HCT116 (cell line): Measurements from ENCODE around the gene SFXN5. TPM values are rescaled to one million over a fixed set of nuclear protein-coding genes. Genes with fewer than 3 reads are reported as not detected.

Source experiments
- ATAC-seq: fragments of 200-7000 bp; cut with Tn5 transposase; 2 replicates; pipeline ENCODE4 v1.9.1; 2020; ENCODE audit warnings: mild to moderate bottlenecking, moderate library complexity
- BruUV-seq: library from RNA; stranded (reverse); fragments of 400-500 nt; replicated peaks from 2 replicates; lab custom pipeline; 2021; lab: Mats Ljungman, UMichigan
- CTCF ChIA-PET: fragments of 300-600 bp; sonication (Branson Sonifier 250); formaldehyde crosslinking; loops from one replicate; lab custom pipeline; 2021; ENCODE audit warnings: antibody characterized with exemption; lab: Charles Lee
- POLR2A ChIA-PET: fragments of 300-600, 350-600 bp; sonication (Branson Sonifier 250); formaldehyde crosslinking; loops from one replicate; lab custom pipeline; 2021; ENCODE audit warnings: antibody characterized with exemption; lab: Charles Lee
- RAD21 ChIA-PET, 2 experiments: fragments of 300-600 bp; sonication (Branson Sonifier 250); formaldehyde crosslinking; loops; one replicate each; lab custom pipeline; 2023; ENCODE audit warnings: low total read pairs in 2 of 2; ENCODE audit not compliant: uncharacterized antibody in 2 of 2, unreplicated experiment in 2 of 2, low non-redundant PET in 1 of 2; lab: Charles Lee
- DNase-seq: peaks from one replicate; pipeline ENCODE4 v3.0.0-alpha.2; 2010; ENCODE audit warnings: low read depth, low spot score
- H2AFZ ChIP-seq: fragments of 200-600 bp; shearing (Covaris generic), sonication (generic); 2 replicates; pipeline ENCODE4 v1.6.1; 2017; ENCODE audit warnings: low read depth, mixed run types, mixed read lengths, antibody characterized with exemption, low read length; ENCODE audit not compliant: poor library complexity, severe bottlenecking
- H3K27ac ChIP-seq: 2 replicates; pipeline ENCODE4 v1.5.1; 2012; ENCODE audit warnings: low read depth, low read length
- H3K27me3 ChIP-seq: fragments of 200-600 bp; sonication (generic); 2 replicates; pipeline ENCODE4 v1.6.1; 2016; ENCODE audit warnings: mixed run types, low read length, mixed read lengths; ENCODE audit not compliant: insufficient read depth
- H3K36me3 ChIP-seq, 2 experiments: fragments of 200-500 bp in 1 of 2; fragments of 200-600 bp in 1 of 2; sonication (Bioruptor generic) in 1 of 2; sonication (generic) in 1 of 2; 2 replicates each; pipeline versions ENCODE4 v1.5.1 to v1.6.1; 2014 to 2016; ENCODE audit warnings: low read length in 2 of 2, inconsistent platforms in 1 of 2, mixed read lengths in 1 of 2, mixed run types in 1 of 2; ENCODE audit not compliant: insufficient read depth in 2 of 2, control insufficient read depth in 1 of 2
- H3K4me1 ChIP-seq, 2 experiments: fragments of 200-600 bp in 1 of 2; sonication (generic) in 1 of 2; 2 replicates each; pipeline versions ENCODE4 v1.5.1 to v1.6.1; 2012 to 2017; ENCODE audit warnings: low read length in 2 of 2, inconsistent platforms in 1 of 2, mild to moderate bottlenecking in 1 of 2, mixed read lengths in 1 of 2, mixed run types in 1 of 2, moderate library complexity in 1 of 2; ENCODE audit not compliant: insufficient read depth in 2 of 2, control insufficient read depth in 1 of 2
- H3K4me2 ChIP-seq: fragments of 200-600 bp; sonication (generic); 2 replicates; pipeline ENCODE4 v1.6.1; 2017; ENCODE audit warnings: mixed run types, low read length, mixed read lengths
- H3K4me3 ChIP-seq, 2 experiments: fragments of 200-600 bp in 1 of 2; sonication (generic) in 1 of 2; replicated peaks in 1 of 2; 2 replicates each; pipeline ENCODE4 v1.5.1; 2011 to 2016; ENCODE audit warnings: low read length in 2 of 2, control low read depth in 1 of 2, low read depth in 1 of 2, mild to moderate bottlenecking in 1 of 2, mixed read lengths in 1 of 2, mixed run types in 1 of 2
- H3K79me2 ChIP-seq: fragments of 200-600 bp; sonication (generic); 2 replicates; pipeline ENCODE4 v1.6.1; 2017; ENCODE audit warnings: mild to moderate bottlenecking, mixed run types, low read length, moderate library complexity, mixed read lengths; ENCODE audit not compliant: insufficient read depth
- H3K9ac ChIP-seq: fragments of 200-600 bp; sonication (generic); 2 replicates; pipeline ENCODE4 v1.6.1; 2016; ENCODE audit warnings: low read length, mixed read lengths
- H3K9me2 ChIP-seq: fragments of 200-600 bp; sonication (generic), shearing (Covaris generic); 2 replicates; pipeline ENCODE4 v1.6.1; 2017; ENCODE audit warnings: mixed run types, mild to moderate bottlenecking, moderate library complexity; ENCODE audit not compliant: insufficient read depth
- H3K9me3 ChIP-seq, 2 experiments: fragments of 200-500 bp in 1 of 2; fragments of 200-600 bp in 1 of 2; sonication (Bioruptor generic) in 1 of 2; sonication (generic) in 1 of 2; 2 replicates each; pipeline ENCODE4 v1.6.1; 2014 to 2017; ENCODE audit warnings: low read length in 2 of 2, mixed read lengths in 2 of 2, inconsistent platforms in 1 of 2, low read depth in 1 of 2, mild to moderate bottlenecking in 1 of 2, mixed run types in 1 of 2, moderate library complexity in 1 of 2; ENCODE audit not compliant: control insufficient read depth in 1 of 2, insufficient read depth in 1 of 2
- H4K20me1 ChIP-seq: fragments of 200-600 bp; sonication (generic), shearing (Covaris generic); 2 replicates; pipeline ENCODE4 v1.6.1; 2017; ENCODE audit warnings: mixed run types, mild to moderate bottlenecking, moderate library complexity; ENCODE audit not compliant: insufficient read depth
- CEBPB ChIP-seq: IDR thresholded peaks from 2 replicates; pipeline ENCODE4 v1.6.1; 2012; ENCODE audit warnings: low read depth
- CTCF ChIP-seq, 3 experiments: fragments of 200-600 bp in 1 of 3; sonication (generic) in 1 of 3; IDR thresholded peaks in 2 of 3; conservative IDR thresholded peaks in 1 of 3; 2 replicates each; pipeline ENCODE4 v1.5.1; 2012 to 2017; ENCODE audit warnings: low read depth in 2 of 3, low read length in 2 of 3, antibody characterized with exemption in 1 of 3, borderline replicate concordance in 1 of 3, control low read depth in 1 of 3, mild to moderate bottlenecking in 1 of 3, mixed read lengths in 1 of 3, mixed run types in 1 of 3, moderate library complexity in 1 of 3; ENCODE audit not compliant: insufficient read depth in 1 of 3
- ELF1 ChIP-seq: IDR thresholded peaks from 2 replicates; pipeline ENCODE4 v1.6.1; 2012; ENCODE audit warnings: low read depth, borderline replicate concordance
- EZH2phosphoT487 ChIP-seq: fragments of 200-600 bp; IDR thresholded peaks from 2 replicates; pipeline ENCODE4 v1.6.1; 2018; ENCODE audit warnings: antibody characterized with exemption, borderline replicate concordance
- FOSL1 ChIP-seq: IDR thresholded peaks from 2 replicates; pipeline ENCODE4 v1.6.1; 2012; ENCODE audit warnings: low read depth
- SIN3A ChIP-seq: IDR thresholded peaks from 2 replicates; pipeline ENCODE4 v1.6.1; 2012; ENCODE audit warnings: low read depth
- SP1 ChIP-seq: IDR thresholded peaks from 2 replicates; pipeline ENCODE4 v1.6.1; 2012; ENCODE audit warnings: low read depth
- TCF7L2 ChIP-seq: IDR thresholded peaks from 2 replicates; pipeline ENCODE4 v1.7.0; 2011; ENCODE audit warnings: borderline replicate concordance, inconsistent platforms; ENCODE audit not compliant: insufficient read depth, insufficient read length; ENCODE audit errors: extremely low read depth
- ZBTB33 ChIP-seq: IDR thresholded peaks from 2 replicates; pipeline ENCODE4 v1.6.1; 2011; ENCODE audit warnings: mild to moderate bottlenecking, low read length, moderate library complexity; ENCODE audit not compliant: insufficient replicate concordance; ENCODE audit errors: extremely low read depth
- ZFX ChIP-seq: fragments of 450-650 bp; IDR thresholded peaks from 2 replicates; pipeline ENCODE4 v1.6.1; 2017
- ZNF274 ChIP-seq: fragments of 200-500 bp; sonication (Bioruptor generic); IDR thresholded peaks from 2 replicates; pipeline ENCODE4 v1.6.1; 2014; ENCODE audit warnings: mild to moderate bottlenecking, low read depth, low read length, inconsistent platforms
- intact Hi-C: fragments of 100-400 bp; cut with micrococcal nuclease; formaldehyde crosslinking; loops from 2 replicates; pipeline ENCODE4 v1.10.0; 2022
- total RNA-seq: library from RNA; stranded (reverse); gene quantifications from one replicate; pipeline ENCODE4 v1.2.1, GENCODE V29; 2021; ENCODE audit not compliant: unreplicated experiment

Gene SFXN5
- total RNA-seq, 1 experiment from 2014 or later: 10.0 TPM

GRCh38 chr2:72932805-72933204 is 138.7 kb downstream of the SFXN5 start:
- BruUV-seq: no TSS peak
- CTCF ChIA-PET: interaction anchor here (1.0 to 1.2 kb wide), 2 partner anchors 40 to 224 kb away, joined by 3 to 9 read pairs; no protein-coding TSS in a partner anchor
- no peak overlapping the region for H2AFZ ChIP-seq
- no peak overlapping the region for H3K27ac ChIP-seq
- peaks cover 2 to 23% of the 10 kb centered on the region in 2 experiments; a peak in 2 of 4 replicates for H3K4me1 ChIP-seq
- DNase-seq (no peak), ATAC-seq (no peak)
- intact Hi-C loops: no loop called here
- H3K9me3 ChIP-seq: no peaks in the 10 kb centered on the region
- H3K9ac ChIP-seq: no peak overlapping the region
- H3K27me3 ChIP-seq: no peaks in the 10 kb centered on the region
- no peaks in the 10 kb centered on the region for H3K79me2 ChIP-seq
- RAD21 ChIA-PET: interaction anchor here in 1 of 2 experiments (1.0 kb wide), 1 partner anchor 39 kb away, joined by 3 read pairs; no protein-coding TSS in a partner anchor
- POLR2A ChIA-PET: no interaction called here
- H3K9me2 ChIP-seq: no peaks in the 10 kb centered on the region
- no peak overlapping the region for H3K4me3 ChIP-seq
- no peaks in the 10 kb centered on the region for H4K20me1 ChIP-seq
- TF ChIP-seq ZBTB33 (no peak), ELF1 (no peak), ZFX (no peak), ZNF274 (no peak), EZH2phosphoT487 (no peak), SP1 (no peak), SIN3A (no peak), CTCF (IDR thresholded peaks at IDR 0.05 in 2 of 3, conservative IDR thresholded peaks at IDR 0.05 in 1 of 3; ENCODE audit: borderline replicate concordance in 1 of 3, insufficient read depth in 1 of 3, low read depth in 2 of 3, low read length in 2 of 3) (no peak), TCF7L2 (no peak), CEBPB (no peak), FOSL1 (no peak)
- no peaks in the 10 kb centered on the region for H3K36me3 ChIP-seq
- H3K4me2 ChIP-seq: no peak overlapping the region
